ENCODE measurements around the gene PPM1L.

Gene PPM1L

DNA sequence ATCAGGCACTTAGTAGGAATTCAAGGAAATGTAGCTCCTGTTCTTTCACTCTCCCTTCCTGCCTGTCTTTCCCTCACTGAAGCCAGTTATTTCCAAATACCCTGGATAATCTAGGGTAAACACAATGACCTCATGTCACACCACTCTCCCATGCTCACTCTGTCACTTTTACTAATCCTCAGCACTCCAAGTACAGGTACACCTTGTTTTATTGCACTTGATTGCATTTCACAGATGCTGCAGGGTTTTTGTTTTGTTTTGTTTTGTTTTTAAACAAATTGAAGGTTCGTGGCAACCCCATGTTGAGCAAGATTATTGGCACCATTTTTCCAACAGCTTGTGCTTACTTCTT lies 40.8 kb downstream of the PPM1L start:
- Histone ChIP-seq H3K9me2 (ENCODE audit: low read depth, low read length) (no peaks in the 10 kb centered on the region), H3K79me2 (ENCODE audit: insufficient read depth, low read length) (no peaks in the 10 kb centered on the region), H3K4me2 (ENCODE audit: low read length) (no peak overlapping the region), H3K4me1 (ENCODE audit: insufficient read depth, low read length, severe bottlenecking) (no peaks in the 10 kb centered on the region), H3K9ac (ENCODE audit: low read length) (no peak overlapping the region), H3K36me3 (ENCODE audit: insufficient read depth, low read length) (no peaks in the 10 kb centered on the region), H3F3A (ENCODE audit: insufficient read depth, low read length) (no peaks in the 10 kb centered on the region), H2AFZ (ENCODE audit: low read length) (no peak overlapping the region), H3K4me3 (ENCODE audit: low read depth, low read length, poor library complexity, severe bottlenecking) (no peak overlapping the region), H3K27ac (ENCODE audit: low read depth, low read length, poor library complexity, severe bottlenecking) (no peak overlapping the region), H3K27me3 (ENCODE audit: insufficient read depth, low read length) (no peaks in the 10 kb centered on the region), H4K20me1 (ENCODE audit: insufficient read depth, low read length) (no peaks in the 10 kb centered on the region), H3K9me3 (ENCODE audit: low read length) (no peaks in the 10 kb centered on the region)
- TF ChIP-seq EZH2 (IDR thresholded peaks at IDR 0.05; ENCODE audit: borderline replicate concordance, low read length) = no peak
- TF ChIP-seq CTCF (IDR thresholded peaks at IDR 0.05; ENCODE audit: low read length) = no peak

DNA sequence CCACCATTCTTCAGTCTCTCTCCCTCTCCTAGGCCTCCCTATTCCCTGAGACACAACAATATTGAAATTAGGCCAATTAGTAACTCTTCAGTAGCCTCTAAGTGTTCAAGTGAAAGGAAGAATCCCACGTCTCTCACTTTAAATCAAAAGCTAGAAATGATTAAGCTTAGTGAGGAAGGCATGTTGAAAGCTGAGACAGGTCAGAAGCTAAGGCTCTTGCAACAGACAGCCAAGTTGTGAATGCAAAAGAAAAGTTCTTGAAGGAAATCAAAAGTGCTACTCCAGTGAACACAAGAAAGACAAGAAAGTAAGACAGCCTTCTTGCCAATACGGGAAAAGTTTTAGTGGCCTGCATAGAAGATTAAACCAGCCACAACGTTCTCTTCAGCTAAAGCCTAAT lies 41.3 kb downstream of the PPM1L start:
- Histone ChIP-seq H4K20me1 (ENCODE audit: insufficient read depth, low read length) (no peaks in the 10 kb centered on the region), H3K4me3 (ENCODE audit: low read depth, low read length, poor library complexity, severe bottlenecking) (no peak overlapping the region), H3K79me2 (ENCODE audit: insufficient read depth, low read length) (no peaks in the 10 kb centered on the region), H3K4me1 (ENCODE audit: insufficient read depth, low read length, severe bottlenecking) (no peaks in the 10 kb centered on the region), H3F3A (ENCODE audit: insufficient read depth, low read length) (no peaks in the 10 kb centered on the region), H3K36me3 (ENCODE audit: insufficient read depth, low read length) (no peaks in the 10 kb centered on the region), H3K4me2 (ENCODE audit: low read length) (no peak overlapping the region), H3K27me3 (ENCODE audit: insufficient read depth, low read length) (no peaks in the 10 kb centered on the region), H3K9me2 (ENCODE audit: low read depth, low read length) (no peaks in the 10 kb centered on the region), H3K9me3 (ENCODE audit: low read length) (no peaks in the 10 kb centered on the region), H3K27ac (ENCODE audit: low read depth, low read length, poor library complexity, severe bottlenecking) (no peak overlapping the region), H2AFZ (ENCODE audit: low read length) (no peak overlapping the region), H3K9ac (ENCODE audit: low read length) (no peak overlapping the region)
- TF ChIP-seq CTCF (IDR thresholded peaks at IDR 0.05; ENCODE audit: low read length) (no peak), EZH2 (IDR thresholded peaks at IDR 0.05; ENCODE audit: borderline replicate concordance, low read length) (no peak)

GRCh38 chr3:160801386-160802118 lies 45.5 kb downstream of the PPM1L start:
- Histone ChIP-seq H3K79me2 (ENCODE audit: insufficient read depth, low read length) (no peaks in the 10 kb centered on the region), H3K4me2 (ENCODE audit: low read length) (no peak overlapping the region), H3K4me1 (ENCODE audit: insufficient read depth, low read length, severe bottlenecking) (no peaks in the 10 kb centered on the region), H3K36me3 (ENCODE audit: insufficient read depth, low read length) (no peaks in the 10 kb centered on the region), H2AFZ (ENCODE audit: low read length) (no peak overlapping the region), H3K9ac (ENCODE audit: low read length) (no peak overlapping the region), H4K20me1 (ENCODE audit: insufficient read depth, low read length) (no peaks in the 10 kb centered on the region), H3K9me3 (ENCODE audit: low read length) (no peaks in the 10 kb centered on the region), H3K4me3 (ENCODE audit: low read depth, low read length, poor library complexity, severe bottlenecking) (no peak overlapping the region), H3K9me2 (ENCODE audit: low read depth, low read length) (no peaks in the 10 kb centered on the region), H3K27me3 (ENCODE audit: insufficient read depth, low read length) (0 out of 2 replicates have a peak, but pooled peaks cover 4% of the 10 kb centered on the region), H3F3A (ENCODE audit: insufficient read depth, low read length) (no peaks in the 10 kb centered on the region), H3K27ac (ENCODE audit: low read depth, low read length, poor library complexity, severe bottlenecking) (no peak overlapping the region)
- TF ChIP-seq EZH2 (IDR thresholded peaks at IDR 0.05; ENCODE audit: borderline replicate concordance, low read length) = no peak
- TF ChIP-seq CTCF (IDR thresholded peaks at IDR 0.05; ENCODE audit: low read length) = no peak
